ENCODE measurements around the gene USP26.

GRCh38 chrX:133042260-133042659, 54.6 kb downstream of the USP26 start:
- no peak for TF ChIP-seq POLR2A (IDR thresholded peaks at IDR 0.05)
- no peak for TF ChIP-seq CTCF (IDR thresholded peaks at IDR 0.05)
